GM21723 (cell line): ENCODE measurements around the gene MRPL11.

Experiments
- ATAC-seq: cut with Tn5 transposase; IDR thresholded peaks from one replicate; pipeline ENCODE4 v1.9.1; 2021; ENCODE audit warnings: mild to moderate bottlenecking, moderate library complexity; ENCODE audit not compliant: unreplicated experiment

The MRPL11 gene

GRCh38 chr11:66407651-66408050 lies 31.0 kb downstream of the MRPL11 start:
- ATAC-seq: no peak

GRCh38 chr11:66393954-66394353 lies 44.7 kb downstream of the MRPL11 start:
- ATAC-seq: no peak

- no peak for ATAC-seq
Observed at GRCh38 chr11:66391322-66391721, 47.3 kb downstream of the MRPL11 start.

GRCh38 chr11:66388780-66389386 lies 49.8 kb downstream of the MRPL11 start:
- no peak for ATAC-seq

- ATAC-seq: no peak
Observed at GRCh38 chr11:66386171-66387069, 52.2 kb downstream of the MRPL11 start.
